HG03442 (cell line): ENCODE data around the gene DRD3.
A peak's percentile ranks its signal among the peaks of the same experiment; 100 is the strongest.

Experiments
- ATAC-seq: cut with Tn5 transposase; IDR thresholded peaks from one replicate; pipeline ENCODE4 v1.9.1; 2021; ENCODE audit warnings: mild to moderate bottlenecking, moderate library complexity; ENCODE audit not compliant: unreplicated experiment

The DRD3 gene

DNA sequence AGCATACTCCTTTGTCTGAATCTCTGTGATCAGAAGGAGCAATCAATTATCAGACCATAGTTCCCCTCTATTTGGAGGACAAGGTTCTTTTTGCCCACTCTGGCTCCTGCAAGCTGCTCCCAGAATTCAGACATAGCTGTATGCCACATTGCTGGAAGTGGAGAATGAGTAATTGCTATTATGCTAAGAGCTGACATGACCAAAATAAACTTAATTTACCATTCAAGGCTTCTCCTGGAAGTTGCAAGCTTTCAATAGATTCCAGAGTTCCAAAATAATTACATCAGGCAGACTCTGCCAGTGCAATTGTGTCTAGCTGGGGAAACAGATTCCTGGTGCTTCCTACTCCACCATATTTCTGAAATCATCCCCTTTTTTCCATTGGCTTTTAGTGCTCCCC, 7.6 kb upstream of the DRD3 start:
- no peak for ATAC-seq

DNA sequence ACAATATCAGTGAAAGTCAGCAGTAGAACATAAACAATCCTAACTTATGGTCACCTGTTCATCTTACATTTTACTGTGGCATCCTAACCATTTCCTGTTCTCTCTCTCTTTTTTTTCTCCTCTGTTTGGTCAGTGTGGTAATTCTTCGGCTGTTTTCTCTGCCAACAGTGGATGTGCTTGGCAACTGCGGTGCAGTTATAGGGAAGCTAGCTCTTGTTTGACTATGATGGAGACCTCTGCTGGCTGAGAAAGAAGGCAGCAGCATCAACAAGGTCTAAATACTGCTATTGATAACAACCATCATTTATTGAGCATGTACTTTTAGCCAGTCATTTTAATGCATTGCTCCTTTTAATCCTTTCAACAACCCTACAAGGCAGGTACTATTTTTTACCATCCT, 723 bp upstream of the DRD3 start:
- peak; percentile 49 for ATAC-seq

DNA sequence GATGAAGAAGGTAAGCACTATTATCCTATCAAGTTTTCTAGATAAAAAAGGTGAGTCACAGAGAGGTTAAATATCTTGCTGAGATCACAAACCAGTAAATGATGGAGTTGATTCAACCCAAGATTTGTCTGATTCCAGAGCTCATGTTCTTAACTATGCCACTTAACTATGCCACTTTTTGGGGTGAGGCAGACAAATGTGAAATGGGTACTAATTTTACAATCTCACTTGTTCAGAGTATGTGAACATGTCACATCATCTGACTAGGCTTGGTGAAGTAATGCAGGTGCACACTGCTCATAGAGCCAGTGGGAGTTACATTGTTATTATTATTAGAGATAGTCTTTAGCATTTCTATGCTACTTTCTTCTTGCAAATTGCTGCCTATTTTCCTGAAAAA, 2.0 kb downstream of the DRD3 start:
- ATAC-seq, result no peak

DNA sequence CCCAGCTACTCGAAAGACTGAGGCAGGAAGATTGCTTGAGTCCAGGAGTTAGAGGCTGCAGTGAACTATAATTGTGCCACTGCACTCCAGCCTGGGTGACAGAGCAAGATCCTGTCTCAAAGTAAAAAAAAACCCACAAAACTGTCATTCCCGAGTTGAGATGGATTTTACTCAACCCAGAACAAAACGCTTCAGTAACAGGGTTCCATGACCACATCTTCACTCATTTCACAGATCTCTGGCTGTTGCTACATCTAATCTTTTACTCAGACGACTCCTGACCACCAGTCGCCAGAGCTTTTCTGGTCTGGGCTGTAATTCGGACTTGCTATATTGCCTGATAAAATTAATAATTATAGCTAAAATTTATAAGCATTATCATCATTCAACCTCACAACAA, 2.4 kb downstream of the DRD3 start:
- ATAC-seq, result no peak

DNA sequence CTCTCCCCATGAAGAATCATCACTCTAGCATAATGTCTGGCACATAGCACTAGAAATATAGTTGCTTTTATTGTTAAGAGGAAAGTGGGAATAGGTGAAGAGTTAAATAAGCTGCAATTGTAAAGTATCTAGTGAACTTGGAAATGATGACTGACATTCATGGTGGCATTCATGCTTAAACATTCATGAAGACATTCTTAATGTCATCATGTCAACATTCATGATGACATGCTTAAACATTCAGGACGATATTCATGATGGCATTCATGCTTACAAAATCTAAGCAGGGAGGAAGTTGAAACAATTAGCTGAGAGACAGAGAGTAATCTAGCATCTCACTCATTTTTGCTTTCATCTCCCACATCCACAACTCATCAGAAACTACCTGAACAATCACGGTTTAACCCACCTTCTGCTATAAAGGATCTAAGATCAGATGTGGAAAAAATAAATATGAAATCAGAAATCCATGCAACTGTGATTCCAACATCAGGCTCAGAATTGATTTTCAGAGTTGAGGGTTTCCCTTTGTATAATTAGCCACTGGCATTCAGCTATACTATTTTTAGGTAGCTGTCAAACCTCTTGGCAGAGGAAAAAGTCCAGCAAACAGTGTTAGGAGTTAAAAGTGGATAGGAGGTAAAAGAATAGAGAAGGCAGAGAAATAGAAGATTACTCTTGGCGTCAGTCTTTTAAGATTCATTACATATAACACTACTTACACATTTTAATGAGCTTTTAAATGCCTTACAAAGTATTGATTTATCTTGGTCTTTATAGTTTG, 3.5 kb downstream of the DRD3 start:
- ATAC-seq, result no peak

DNA sequence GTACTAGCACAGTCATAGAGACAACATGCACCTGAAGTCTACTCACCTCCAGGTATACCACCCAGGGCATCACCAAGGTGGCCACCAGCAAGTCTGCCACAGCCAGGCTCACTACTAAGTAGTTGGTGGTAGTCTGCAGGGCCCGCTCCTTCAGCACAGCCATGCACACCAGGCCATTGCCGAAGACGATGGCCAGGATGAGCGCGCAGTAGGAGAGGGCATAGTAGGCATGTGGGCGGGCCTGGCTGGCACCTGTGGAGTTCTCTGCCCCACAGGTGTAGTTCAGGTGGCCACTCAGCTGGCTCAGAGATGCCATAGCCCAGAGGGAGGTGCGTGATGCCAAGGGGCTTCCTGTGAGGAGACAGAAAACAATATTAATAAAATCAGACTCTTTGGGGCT, 7.2 kb downstream of the DRD3 start:
- no peak for ATAC-seq

DNA sequence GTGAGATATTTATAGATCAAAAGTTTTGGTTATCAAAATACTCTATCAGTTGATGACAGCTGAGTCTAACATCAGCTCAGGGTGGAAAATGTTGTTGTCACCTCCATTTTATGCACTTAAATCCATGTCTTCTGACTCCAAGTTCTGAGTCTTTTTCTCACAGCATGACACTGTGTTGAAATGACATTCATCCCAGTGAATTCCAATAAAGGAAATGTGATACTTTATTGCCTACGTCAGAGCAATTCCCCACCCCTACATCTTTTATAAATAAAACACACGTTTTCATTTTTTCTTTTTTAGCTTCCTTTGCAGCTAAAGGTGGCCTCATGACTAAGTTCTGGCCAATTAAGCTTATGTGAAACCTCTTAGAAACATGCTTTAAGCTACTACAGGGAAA, 10.7 kb downstream of the DRD3 start:
- ATAC-seq, result no peak

DNA sequence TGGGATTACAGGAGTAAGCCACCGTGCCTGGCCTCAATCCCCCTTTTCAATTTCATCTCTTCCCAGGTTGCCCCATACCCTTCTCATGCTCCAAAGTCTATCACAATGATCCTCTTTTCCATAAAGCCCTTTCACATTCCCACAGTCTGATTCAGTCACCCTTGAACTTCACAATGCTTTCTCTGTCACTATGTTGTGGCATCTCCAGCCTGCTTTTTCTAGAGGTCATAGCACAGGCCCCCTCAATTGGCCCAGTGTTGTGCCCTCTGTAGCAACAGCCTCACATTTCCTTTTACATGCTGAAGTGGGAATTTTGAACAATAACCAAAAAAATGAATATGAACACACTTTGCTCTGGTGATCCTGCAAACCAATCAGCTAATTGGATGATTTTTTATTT, 21.5 kb downstream of the DRD3 start:
- ATAC-seq, result no peak

DNA sequence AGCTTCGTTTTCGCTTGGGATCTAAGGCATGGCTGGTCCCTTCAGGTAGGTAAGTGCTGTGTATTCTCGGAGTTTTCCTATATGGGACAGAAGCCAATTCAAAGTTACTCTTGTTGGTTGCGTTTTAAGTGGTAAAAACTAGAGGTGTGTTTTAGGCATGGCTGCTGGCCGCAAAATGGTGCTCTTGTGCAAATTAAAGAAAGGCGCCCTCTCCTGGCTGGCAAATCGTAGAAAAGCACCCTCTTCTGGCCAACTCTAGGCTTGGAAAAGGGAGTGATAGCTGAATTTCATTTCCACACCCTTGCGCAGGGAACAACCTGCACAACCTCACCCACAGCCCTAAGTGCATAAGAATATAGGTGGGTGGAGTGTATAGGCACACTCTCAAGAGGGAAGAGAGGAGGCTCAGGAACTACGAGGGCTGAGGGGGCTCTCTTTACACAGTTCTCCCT, 23.5 kb downstream of the DRD3 start:
- ATAC-seq, result no peak

DNA sequence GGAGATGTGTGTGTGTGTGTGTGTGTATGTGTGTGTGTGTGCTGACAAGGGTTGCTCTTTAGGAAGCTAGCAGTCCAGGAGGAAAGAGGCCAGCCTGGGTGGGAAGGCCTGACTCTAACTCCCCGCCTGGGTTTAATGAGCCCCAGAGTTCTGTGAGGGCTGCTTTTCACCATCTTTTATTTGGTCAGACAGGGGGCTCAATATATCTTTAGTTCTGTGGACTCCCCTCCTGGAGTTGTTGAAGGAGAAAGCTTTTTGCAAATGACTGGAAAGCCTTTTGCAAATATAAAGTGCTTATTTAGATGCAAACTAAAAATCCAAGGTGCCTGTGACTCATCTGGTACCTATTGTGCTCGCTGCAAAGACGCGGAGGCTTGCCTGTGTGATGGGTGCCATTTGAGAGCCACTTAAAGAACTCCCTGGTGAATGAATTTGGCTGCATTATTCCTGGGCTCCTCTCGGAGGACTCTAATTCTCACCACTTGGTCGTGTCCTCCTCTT, 24.5 kb downstream of the DRD3 start:
- no peak for ATAC-seq

DNA sequence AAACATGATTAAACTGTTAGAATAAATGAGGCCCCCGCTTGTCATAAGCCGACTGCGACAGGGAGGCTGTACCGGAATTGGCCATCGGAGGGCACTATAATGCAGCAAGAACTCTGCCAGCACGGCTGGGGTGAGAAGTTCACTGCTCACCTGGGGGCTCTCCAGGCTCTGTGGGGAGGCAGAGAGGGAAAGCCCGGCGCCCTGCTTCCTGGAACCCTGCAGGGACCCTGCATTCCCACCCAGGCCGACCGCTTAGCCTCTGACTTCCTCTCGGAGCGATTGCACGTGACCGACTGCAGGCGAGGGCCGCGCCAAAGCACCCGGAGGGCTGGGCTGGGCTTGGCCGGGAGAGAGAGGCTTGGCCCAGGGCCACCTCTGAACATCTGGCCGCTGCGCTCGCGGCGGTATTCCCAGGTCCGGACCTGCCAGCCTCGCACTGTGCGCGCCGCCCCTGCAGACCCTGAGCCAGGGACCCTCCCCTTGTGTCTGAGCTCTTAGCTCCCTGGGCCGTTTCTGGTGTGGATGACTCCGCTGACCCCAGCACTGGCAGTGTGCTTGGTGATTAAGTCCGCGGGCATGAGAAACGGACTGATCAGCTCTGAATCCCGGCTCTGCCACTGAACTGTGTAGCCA, 26.2 kb downstream of the DRD3 start:
- ATAC-seq, result peak; percentile 89

DNA sequence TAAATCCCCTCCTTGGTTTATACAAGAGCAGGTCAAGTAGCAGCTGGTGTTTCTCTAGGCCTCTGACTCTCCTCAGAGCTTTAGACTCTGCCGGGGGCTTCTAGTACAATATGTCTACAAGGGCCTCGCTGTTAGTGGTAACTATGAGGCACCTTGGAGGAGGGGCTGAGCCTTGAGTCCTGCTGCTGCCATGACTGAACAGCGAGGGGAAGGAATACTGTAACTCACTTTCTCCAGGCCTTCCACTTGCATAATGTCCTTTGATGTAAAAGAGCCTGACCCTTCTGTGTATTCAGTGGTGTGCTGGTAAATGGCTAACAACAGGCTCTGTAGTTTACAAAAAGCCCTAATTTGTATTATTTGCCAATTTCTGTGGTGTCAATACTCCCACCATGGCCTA, 27.8 kb downstream of the DRD3 start:
- no peak for ATAC-seq

DNA sequence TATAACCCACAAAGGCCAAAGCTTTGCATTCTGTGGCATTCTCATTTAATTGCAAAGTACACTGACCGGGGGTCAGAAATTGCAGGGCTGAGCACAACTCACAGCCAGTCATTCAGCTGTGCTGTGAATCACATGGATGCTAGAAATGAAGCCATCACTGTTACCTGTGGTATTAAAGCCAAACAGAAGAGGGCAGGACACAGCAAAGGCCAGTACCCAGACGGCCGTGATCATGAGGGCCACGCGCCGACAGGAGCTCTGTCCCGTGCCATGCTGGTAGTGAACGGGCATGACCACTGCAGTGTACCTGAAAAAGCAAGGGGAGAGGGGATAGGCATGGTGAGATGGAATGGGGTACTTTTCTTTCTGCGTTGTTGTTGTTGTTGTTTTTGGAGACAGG, 31.6 kb downstream of the DRD3 start:
- no peak for ATAC-seq

DNA sequence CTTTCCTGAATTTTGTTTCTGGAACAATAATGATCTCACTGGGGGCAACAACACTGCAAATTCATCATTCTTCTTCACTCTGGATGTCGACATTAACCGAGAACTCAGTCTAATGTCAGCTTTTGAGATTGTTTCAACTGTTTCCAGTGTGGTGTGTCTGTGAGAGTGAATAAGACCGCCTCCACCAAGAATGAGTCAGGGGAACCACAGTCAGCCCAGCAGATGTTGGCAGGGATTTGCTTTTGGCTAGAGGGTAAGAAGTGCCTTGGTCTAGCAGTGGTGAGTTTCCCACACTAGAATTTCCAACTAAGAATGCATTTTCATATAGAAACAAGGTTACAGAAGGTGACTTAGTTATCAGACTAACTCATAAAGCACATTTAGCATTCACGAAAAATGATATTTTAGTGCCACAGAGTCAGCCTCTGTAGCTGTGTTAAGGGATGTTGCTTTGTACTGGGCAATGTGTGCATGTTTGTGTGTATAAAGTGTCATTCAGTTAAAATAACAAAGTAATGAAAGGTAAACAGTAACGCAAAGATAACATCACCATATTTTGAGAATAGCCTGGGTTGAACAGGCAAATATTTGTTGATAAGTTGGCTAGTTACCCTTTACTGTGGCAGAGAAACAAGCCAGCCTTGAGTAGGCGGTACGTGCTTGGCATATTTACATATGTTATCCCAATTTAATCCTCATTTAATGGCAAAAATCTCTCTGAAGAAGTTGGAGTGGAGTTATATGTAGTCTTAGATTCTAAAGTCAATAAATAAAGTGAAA, 33.8 kb downstream of the DRD3 start:
- ATAC-seq, result peak; percentile 93

DNA sequence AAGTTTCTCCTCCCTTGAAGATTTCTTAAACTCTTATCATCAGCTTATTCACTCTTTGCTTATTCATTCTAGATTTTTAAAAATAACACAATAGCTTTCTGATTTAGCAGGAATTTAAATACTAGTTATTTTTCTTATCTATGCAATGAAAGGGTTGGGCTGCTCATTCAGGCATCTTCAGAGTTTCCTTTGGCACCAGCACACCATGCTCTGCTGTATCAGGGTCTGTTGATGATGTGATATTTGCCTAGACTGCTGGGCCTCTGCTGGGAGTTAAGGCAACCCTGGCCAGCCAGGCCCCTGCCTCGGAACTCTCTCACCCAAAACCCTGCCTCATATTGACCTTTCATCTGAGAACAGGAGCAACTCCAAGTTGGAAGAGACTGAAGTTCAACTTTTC, 35.0 kb downstream of the DRD3 start:
- ATAC-seq, result no peak

DNA sequence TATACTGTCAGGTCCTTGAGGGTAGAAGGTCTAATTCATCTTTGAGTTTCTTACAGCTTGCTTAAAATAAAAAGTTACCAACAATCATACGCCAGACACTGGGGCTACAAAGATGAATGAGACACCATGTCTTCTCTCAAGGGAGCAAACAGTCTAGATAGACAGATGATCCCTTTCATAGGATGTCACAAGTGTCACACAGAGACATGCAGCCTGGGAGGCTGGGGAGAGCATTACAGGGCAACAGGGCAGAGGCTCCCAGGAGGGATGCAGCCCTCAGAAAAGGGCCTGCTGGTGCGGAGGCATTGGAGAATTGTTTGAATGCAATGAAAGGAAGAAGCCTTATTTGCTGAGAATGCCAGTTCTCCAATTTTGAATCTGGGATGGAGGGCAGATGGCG, 39.0 kb downstream of the DRD3 start:
- ATAC-seq, result no peak

DNA sequence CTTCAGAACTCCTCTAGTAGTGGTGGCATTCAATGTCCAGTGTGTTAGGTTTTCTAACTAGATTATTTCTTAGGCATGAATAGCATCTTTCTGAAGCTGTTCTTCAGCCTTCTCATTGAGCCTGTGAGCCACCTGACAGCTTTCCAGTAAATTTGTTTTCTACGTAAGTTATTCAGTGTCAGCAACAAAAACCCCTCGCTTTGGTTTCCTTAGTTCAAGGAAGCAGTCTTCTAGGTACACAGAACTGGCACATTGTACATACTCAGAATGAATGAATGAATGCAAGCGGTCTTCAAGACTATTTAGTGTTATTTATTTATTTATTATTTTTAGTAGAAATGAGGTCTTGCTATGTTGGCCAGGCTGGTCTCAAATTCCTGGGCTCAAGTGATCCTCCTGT, 44.9 kb downstream of the DRD3 start:
- ATAC-seq, result no peak

DNA sequence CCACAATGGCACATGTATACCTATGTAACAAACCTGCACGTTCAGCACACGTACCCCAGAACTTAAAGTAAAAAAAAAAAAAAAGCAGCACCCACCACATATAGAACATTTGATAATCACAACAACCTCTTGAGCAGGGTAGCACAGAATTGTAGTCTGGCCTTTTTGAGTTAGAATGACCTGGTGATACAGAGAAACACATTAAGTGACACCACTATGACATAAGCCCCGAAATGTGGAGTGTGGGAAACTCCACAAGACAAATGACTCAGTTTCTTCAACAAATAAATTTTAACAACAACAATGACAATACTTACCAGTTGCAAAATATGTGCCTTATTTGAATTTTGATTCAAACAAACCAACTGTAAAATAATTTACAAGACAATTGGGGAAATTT, 46.4 kb downstream of the DRD3 start:
- ATAC-seq, result no peak

DNA sequence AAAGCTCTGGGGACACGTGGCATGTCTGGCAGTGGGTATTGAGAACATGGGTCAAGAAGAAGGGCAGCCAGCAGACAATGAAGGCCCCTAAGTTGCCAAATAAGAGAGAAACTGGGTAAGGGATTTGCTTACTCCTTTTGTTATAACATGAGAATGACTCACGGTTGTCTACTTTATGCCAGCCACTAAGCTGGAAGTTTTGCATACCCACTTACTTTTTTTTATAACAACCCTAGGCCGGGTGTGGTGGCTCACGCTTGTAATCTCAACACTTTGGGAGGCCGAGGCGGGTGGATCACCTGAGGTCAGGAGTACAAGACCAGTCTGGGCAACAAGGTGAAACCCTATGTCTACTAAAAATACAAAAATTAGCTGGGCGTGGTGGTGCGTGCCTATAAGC, 50.0 kb downstream of the DRD3 start:
- ATAC-seq, result no peak

DNA sequence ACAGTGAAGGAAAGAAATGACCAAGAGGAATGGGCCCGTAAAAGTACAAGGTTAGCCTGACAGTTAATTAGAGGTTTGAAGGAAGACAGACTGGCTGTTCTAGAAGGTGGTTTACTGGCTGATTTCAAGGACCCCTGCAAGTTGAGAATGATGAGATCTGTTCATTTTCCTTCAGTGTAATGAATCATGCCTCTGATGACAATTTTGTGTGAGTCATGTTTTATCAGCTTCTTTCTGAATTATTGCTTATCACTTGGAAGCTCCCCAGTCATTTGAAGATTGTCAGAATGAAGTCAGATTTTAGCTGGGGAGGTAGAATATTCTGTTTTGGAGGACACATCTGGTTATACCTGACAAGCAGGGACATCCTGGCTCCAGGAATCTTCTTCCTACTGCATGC, 50.6 kb downstream of the DRD3 start:
- ATAC-seq, result no peak

DNA sequence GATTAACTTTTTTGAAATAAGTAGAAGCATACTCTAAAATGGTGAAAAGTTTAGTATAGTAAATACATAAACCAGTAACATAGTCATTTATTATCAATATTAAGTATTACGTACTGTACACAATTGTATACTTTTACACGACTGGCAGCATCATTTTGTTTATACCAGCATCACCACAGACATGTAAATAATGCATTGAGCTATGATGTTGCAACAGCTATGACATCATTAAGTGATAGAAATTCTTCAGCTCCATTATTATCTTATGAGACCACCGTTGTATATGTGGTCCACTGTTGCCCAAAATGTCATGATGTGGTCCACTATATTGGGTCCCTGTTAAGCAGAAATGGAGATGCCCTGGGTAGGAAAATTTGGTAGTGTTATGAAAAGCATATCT, 51.3 kb downstream of the DRD3 start:
- no peak for ATAC-seq

DNA sequence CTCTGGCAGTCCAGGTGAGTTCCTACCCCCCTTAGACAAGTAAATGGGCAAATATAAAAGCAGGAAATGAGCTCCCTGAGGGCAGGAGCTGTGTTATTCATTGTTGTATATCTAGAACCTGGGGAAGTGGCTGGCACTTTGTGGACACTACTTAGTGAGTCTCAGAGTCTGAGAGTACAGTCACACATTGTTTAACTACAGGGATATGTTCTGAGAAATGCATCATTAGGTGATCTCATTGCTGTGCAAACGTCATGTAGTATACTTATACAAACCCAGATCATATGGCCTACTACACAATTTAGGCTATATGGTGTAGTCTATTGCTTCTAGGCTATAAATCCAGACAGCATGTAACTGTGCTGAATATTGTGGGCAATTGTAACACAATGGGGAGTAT, 52.4 kb downstream of the DRD3 start:
- ATAC-seq, result no peak
